ENCODE results near the gene TRPV3. TPM values are rescaled to one million over a fixed set of nuclear protein-coding genes. Genes with fewer than 3 reads are reported as not detected.

Gene TRPV3
- total RNA-seq, 1 donor from 2014 or later: 0.11 TPM

- Histone ChIP-seq H3K4me3 (no peak overlapping the region), H3K27ac (no peak overlapping the region), H3K4me1 (no peaks in the 10 kb centered on the region), H3K9me3 (no peaks in the 10 kb centered on the region), H3K27me3 (no peaks in the 10 kb centered on the region), H3K36me3 (no peaks in the 10 kb centered on the region)
- no peak for DNase-seq (ENCODE audit: low spot score in 2 of 2)
- intact Hi-C loops (cut with DNase I): no loop called here
- no peak for TF ChIP-seq CTCF (IDR thresholded peaks at IDR 0.05)
Measured at GRCh38 chr17:3559270-3559645, 1.6 kb upstream of the TRPV3 start.

- Histone ChIP-seq H3K4me1 (no peaks in the 10 kb centered on the region), H3K36me3 (no peaks in the 10 kb centered on the region), H3K27ac (no peak overlapping the region), H3K4me3 (no peak overlapping the region), H3K27me3 (no peaks in the 10 kb centered on the region), H3K9me3 (no peaks in the 10 kb centered on the region)
- DNase-seq (ENCODE audit: low spot score in 2 of 2): no peak
- TF ChIP-seq CTCF (IDR thresholded peaks at IDR 0.05): no peak
- intact Hi-C loops (cut with DNase I): no loop called here
Measured at GRCh38 chr17:3558603-3559269, 1.1 kb upstream of the TRPV3 start.

- Histone ChIP-seq H3K4me3 (no peak overlapping the region), H3K27ac (no peak overlapping the region), H3K4me1 (no peaks in the 10 kb centered on the region), H3K9me3 (no peaks in the 10 kb centered on the region), H3K36me3 (no peaks in the 10 kb centered on the region), H3K27me3 (no peaks in the 10 kb centered on the region)
- intact Hi-C loops (cut with DNase I): no loop called here
- no peak for DNase-seq (ENCODE audit: low spot score in 2 of 2)
- no peak for TF ChIP-seq CTCF (IDR thresholded peaks at IDR 0.05)
Measured at GRCh38 chr17:3556916-3557767, 470 bp downstream of the TRPV3 start.

GRCh38 chr17:3556239-3556915 is 1.2 kb downstream of the TRPV3 start:
- Histone ChIP-seq H3K9me3 (no peaks in the 10 kb centered on the region), H3K4me3 (no peak overlapping the region), H3K27me3 (no peaks in the 10 kb centered on the region), H3K27ac (no peak overlapping the region), H3K36me3 (no peaks in the 10 kb centered on the region), H3K4me1 (no peaks in the 10 kb centered on the region)
- no peak for TF ChIP-seq CTCF (IDR thresholded peaks at IDR 0.05)
- intact Hi-C loops (cut with DNase I): no loop called here
- DNase-seq (ENCODE audit: low spot score in 2 of 2): no peak

- H3K27me3 ChIP-seq: no peaks in the 10 kb centered on the region
- no peak for DNase-seq (ENCODE audit: low spot score in 2 of 2)
- H3K4me3 ChIP-seq: no peak overlapping the region
- no peaks in the 10 kb centered on the region for H3K36me3 ChIP-seq
- intact Hi-C loops (cut with DNase I): no loop called here
- no peak for TF ChIP-seq CTCF (IDR thresholded peaks at IDR 0.05)
- H3K9me3 ChIP-seq: no peaks in the 10 kb centered on the region
- H3K27ac ChIP-seq: no peak overlapping the region
- H3K4me1 ChIP-seq: no peaks in the 10 kb centered on the region
Measured at GRCh38 chr17:3555189-3555796, 2.3 kb downstream of the TRPV3 start.
